LNCAP (cell line): ENCODE measurements around the gene MALL.

Experiments
- TF ChIP-seq, protein P1 (sequence below): fragments of 450-650 bp; IDR thresholded peaks from 2 replicates; pipeline ENCODE4 v1.5.1; 2017; ENCODE audit warnings: mild to moderate bottlenecking

Gene MALL

DNA sequence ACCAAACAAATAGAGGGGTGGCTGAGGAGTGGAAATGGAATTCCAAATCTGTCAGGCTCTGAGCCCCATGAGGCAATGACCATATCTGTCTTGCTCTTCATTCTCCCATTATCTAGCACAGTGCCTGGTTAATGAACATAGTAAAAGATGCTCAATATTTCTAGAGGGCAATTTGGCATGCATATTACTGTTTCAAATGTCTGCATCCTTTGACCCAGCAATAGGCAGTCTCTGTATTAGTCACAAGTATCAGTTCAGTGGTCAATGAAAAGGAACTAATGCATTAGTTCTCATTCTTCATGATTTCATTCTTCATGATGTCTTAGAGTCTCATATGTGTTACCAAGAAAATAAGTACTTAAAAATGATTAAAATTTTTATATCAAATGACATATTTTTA is 28.4 kb upstream of the MALL start:
- TF ChIP-seq, protein P1, sequence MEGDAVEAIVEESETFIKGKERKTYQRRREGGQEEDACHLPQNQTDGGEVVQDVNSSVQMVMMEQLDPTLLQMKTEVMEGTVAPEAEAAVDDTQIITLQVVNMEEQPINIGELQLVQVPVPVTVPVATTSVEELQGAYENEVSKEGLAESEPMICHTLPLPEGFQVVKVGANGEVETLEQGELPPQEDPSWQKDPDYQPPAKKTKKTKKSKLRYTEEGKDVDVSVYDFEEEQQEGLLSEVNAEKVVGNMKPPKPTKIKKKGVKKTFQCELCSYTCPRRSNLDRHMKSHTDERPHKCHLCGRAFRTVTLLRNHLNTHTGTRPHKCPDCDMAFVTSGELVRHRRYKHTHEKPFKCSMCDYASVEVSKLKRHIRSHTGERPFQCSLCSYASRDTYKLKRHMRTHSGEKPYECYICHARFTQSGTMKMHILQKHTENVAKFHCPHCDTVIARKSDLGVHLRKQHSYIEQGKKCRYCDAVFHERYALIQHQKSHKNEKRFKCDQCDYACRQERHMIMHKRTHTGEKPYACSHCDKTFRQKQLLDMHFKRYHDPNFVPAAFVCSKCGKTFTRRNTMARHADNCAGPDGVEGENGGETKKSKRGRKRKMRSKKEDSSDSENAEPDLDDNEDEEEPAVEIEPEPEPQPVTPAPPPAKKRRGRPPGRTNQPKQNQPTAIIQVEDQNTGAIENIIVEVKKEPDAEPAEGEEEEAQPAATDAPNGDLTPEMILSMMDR: no peak

DNA sequence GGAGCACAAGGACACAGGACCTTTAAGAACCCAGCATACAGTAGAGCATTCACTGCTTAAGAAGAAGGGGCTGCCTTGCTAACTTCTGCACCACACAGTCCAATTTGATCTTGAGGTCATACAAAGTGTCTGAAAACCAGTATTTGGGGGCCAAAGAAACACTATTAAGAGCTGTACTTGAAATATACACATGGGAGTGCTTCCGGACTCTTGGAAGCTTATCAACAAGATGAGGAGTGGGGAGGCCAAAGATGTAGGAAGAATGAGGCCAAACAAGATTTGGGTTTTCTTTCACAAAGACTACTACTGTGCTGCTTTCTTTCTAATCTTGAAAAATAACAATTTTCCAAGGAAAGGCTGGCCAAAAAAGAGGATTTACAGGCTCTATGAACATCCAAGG is 24.8 kb upstream of the MALL start:
- TF ChIP-seq, protein P1: no peak

DNA sequence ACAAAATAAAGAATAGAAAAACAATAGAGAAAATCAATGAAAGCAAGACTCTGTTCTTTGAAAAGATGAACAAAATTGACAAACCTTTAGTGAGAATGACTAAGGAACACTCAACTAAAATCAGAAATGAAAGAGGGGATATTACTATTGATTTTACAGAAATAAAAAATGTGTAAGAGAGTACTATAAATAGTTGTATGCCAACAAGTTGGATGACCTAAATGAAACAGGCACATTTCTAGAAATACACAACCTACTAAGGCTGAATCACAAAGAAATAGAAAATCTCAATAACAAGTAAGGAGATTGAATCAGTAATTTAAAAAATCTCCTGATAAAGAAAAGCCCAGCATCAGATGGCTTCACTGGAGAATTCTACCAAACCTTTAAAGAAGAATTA is 18.4 kb upstream of the MALL start:
- TF ChIP-seq, protein P1: no peak

DNA sequence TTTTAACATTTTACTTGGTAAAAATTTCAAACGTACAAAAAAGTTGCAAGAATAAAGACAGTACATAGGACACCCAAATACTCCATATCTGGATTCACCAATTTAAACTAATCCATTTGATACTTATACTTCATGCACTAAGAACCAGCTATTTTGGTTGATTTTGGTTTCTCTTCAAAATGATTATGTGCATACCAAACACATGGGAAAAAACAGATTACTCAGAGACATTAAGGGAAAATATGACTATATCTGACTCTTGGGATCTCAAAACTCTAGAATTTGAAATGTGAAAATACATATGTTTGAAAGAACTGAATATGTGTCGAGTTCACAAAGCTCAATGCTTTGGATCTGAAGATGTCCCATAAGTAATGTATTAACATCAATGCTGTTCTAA is 15.5 kb upstream of the MALL start:
- TF ChIP-seq, protein P1: no peak

DNA sequence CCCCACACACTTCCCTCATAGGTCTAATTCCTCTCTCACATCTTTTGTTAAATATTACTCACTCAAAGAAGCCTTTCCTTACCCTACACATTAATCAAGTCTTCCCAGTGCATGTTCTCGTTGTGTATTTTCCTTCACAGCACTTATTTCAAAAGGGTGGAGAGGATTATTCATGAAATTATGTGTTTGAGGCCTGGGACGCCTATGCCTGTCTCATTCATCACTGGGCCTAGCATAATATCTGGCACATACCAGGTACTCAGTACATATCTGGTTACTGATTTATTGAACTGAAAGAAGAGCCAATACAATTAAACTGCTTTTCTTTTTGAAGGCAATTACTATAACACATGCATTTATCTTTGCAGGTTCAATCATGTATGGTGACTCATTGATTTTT is 15.1 kb upstream of the MALL start:
- TF ChIP-seq, protein P1: no peak

DNA sequence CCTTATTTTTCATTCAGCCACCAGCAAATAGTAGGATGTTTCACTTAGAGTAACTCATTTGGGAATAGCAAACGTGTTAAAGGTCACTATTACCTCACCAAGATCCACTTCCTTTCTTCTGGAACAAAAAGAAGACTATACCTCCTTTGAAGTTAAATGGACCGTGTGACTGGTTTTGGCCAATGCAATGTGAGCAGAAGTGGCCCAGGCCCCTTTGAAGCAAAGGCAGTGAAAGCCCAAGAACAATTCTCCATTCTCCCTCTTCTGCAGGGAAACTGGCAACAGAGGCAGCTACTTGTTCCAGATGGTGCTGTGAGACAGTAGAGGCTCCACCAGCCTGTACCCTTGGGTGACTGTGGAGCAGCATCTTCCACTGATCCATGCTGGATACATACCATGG is 11.3 kb upstream of the MALL start:
- TF ChIP-seq, protein P1: no peak

DNA sequence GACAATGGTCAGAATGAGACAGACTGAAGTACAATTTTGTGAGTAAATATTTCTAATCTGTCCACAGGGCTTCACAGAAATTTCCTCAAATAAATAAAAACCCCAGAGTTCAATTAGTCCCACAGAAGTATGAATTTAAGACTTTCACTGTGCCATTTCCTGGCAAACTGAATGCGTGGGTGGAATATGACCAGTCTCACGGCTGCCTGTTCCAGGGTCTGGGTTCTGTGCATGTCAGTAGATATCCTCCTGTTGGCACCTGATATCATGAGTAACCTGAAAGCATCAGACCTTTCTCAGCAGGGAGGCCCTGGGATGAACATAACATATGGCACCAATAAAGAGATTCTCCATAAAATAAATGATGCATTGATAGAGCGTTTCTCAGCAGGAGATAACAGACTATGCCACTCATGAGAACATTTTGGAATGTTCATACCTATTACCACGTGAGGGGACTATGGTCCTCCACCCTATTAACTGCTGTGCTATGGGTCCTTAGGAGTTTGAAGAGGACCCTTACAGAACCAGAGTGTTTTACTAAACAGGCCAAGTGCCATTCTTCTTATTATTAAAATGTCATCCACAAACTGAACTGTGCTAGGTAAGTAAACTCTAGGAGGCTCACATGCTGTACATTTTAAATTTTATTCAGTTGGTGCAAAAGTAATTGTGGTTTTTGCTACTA is 10.6 kb upstream of the MALL start:
- TF ChIP-seq, protein P1: no peak
